ENCODE data around the gene SULT1B1.

GRCh38 chr4:69793732-69794131 is 33.3 kb upstream of the SULT1B1 start:
- no peak for TF ChIP-seq CTCF (IDR thresholded peaks at IDR 0.05)
- TF ChIP-seq SIN3A (IDR thresholded peaks at IDR 0.05; ENCODE audit: borderline replicate concordance, insufficient read depth, low read depth, low read length) = no peak
- TF ChIP-seq REST (IDR thresholded peaks at IDR 0.05; ENCODE audit: insufficient read depth in 1 of 2, low read depth in 2 of 2, low read length in 1 of 2) = no peak

All from Panc1 (cell line).